Smooth muscle cell of trachea (primary cell): ENCODE data around the gene SNHG17. TPM values are rescaled to one million over a fixed set of nuclear protein-coding genes. Genes with fewer than 3 reads are reported as not detected.

Source experiments
- total RNA-seq: library from RNA; depleted of rRNA; stranded (reverse); fragments of >200 nt; gene quantifications from 2 replicates; pipeline ENCODE4 v1.2.1, GENCODE V29; 2014

The SNHG17 gene
- total RNA-seq: 4.5 and 6.5 TPM in 2 replicates

DNA sequence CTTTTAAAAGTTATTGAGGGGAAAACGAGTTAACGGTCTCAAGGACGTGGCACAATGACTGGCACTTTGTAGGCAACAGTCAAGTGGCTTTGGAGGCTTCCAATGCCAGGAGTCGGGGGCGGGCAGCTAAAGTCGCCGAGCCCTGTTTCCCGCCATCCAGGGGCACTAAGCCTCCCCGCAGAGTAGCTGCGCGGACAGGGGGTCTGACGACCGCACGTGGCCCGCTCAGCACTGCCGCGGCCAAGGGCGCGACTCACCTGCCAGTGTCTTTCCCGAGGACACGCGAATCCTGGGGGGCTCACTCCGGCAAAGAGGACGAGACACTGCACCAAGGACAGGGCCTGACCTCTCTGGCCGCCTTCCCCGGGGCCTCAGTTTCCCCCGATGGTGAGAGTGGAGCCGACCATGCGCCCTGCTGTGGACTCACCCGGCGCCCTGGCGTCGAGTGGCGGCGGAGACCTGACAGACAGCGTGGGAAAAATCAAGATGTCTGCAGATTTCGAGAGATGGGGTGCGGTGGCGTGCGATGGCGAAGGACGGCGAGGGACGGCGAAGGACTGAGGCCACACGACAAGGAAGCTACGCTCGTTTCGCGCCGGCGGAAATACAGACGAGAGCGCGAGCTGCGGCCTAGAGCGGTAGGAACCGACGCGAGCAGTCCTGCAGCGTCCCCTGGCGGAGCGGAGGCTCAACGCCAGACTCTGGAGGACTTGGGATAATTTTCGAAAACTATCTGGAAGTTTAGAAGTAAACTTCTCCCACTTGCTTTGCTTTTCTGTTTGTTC, at the start of gene SNHG17:
Gene SNHG17 (minus strand): TSS at position 559 of the 785 bp plus-strand sequence.

DNA sequence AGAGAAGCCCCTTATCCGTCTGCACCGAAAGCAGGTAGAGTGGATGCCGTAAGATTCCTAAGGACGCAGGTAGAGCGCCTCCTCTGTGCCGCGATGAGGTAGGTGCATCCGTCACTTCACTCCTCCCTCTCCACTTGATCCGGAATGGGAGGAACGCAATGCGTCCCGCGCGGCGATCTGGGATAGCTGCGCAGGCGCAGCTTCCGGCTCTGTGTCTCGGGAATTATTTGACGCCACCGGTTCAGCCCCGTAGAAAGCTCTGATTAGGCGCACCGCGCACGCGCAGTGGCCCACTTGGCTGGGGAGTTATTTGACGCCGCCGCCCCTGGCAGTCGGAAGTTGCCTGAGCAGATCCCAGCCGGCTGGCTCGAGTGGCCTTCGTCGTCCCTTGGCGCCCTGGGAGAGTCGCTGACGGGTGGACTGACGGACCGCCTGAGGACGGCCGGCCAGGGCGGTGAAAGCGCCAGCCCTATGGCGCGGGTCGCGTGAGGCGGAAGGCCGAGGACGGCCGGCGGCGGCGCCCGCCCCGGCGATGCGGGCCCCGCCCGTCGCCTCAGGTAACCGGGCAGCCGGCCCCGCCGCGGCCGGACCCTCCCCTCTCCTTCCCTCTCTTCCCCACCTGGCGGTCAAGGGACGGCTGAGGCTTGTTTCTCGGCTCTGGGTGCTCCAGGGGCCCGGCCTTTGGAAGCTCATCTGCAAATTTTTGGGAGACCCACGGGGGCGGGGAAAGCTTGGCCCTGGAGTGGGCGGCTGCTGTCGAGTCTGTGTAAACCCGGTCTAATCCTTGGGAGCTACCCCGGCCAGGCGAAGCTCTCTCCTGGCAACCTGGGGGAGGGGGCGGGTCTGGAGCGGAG, 37.6 kb upstream of the SNHG17 start, which contains the start of gene RALGAPB:
Gene RALGAPB (plus strand): TSS at position 331 of the 854 bp plus-strand sequence. CDS start 15,590 bp downstream, outside the sequence.

Other genes with a start within 250 kb of the SNHG17 start
- gene KIAA1755, start 174.6 kb downstream of the SNHG17 start, total RNA-seq: 4.1 and 4.3 TPM in 2 replicates
- gene BPI, start 131.2 kb downstream of the SNHG17 start, total RNA-seq: under 0.01 TPM in 1 of 2 replicates, not detected in the other
- gene LBP, start 88.8 kb downstream of the SNHG17 start, total RNA-seq: not detected in 2 replicates
- 32.7 and 37.1 TPM in 2 replicates for gene RALGAPB, start 37.5 kb upstream of the SNHG17 start, total RNA-seq
- not detected in 2 replicates for gene ADIG, start 145.9 kb upstream of the SNHG17 start, total RNA-seq
- not detected in 2 replicates for gene ARHGAP40, start 166.5 kb upstream of the SNHG17 start, total RNA-seq